ENCODE results near the gene G6PD.
"Not testable (repeated sequence)": the region's sequence is repeated elsewhere in the genome, so short reads cannot be mapped to it uniquely, and the experiment has no call there.

Gene G6PD

DNA sequence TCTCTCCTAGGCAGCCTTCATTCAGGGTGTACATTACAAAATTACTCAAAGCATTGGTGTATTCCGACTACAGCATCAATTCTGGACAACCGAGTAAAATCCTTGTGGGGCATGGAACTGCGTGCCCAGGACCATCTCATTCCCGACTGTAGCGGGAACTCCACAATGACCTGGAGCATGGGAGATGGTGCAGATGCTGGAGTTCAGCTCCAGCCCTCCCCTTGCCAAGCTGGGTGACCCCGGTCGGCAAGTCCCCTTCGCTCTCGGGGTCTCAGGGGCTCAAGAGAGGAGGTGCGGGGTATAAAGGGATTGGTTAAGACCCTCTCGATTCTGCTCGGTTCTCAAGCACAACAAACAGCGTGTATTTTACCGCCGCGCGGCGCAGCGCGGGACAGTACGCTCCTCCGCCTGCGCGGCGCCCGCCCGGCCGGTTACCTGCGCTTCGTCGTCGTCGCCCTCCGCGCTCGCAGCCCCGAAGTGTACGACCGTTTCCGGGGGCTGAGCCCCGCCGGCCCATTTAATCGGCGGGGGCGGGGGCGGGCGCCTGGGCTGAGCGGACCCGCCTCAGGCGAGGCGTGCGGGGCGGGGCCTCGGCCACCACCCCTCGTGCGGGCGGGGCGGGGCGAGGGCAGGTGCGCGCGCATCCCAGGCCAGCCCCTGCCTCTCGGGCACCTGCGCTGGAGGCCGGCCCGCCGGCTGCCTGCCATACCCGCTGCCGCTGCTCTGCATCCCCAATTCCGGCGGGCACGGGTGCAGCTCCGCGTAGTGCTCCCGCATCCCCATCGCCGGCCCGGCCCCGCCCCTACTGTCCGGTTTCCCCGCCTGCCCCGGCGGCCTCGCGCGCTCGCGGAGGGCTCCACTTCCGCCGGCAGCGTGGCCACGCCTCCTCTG lies at the start of gene G6PD:
Gene G6PD, minus strand, starts transcription at position 493 of the 891 bp plus-strand sequence. CDS start 691 bp downstream, outside the sequence.
- DNase-seq (ENCODE audit: low read depth), result peak; percentile 36
- TF ChIP-seq, protein P1, sequence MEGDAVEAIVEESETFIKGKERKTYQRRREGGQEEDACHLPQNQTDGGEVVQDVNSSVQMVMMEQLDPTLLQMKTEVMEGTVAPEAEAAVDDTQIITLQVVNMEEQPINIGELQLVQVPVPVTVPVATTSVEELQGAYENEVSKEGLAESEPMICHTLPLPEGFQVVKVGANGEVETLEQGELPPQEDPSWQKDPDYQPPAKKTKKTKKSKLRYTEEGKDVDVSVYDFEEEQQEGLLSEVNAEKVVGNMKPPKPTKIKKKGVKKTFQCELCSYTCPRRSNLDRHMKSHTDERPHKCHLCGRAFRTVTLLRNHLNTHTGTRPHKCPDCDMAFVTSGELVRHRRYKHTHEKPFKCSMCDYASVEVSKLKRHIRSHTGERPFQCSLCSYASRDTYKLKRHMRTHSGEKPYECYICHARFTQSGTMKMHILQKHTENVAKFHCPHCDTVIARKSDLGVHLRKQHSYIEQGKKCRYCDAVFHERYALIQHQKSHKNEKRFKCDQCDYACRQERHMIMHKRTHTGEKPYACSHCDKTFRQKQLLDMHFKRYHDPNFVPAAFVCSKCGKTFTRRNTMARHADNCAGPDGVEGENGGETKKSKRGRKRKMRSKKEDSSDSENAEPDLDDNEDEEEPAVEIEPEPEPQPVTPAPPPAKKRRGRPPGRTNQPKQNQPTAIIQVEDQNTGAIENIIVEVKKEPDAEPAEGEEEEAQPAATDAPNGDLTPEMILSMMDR (conservative IDR thresholded peaks at IDR 0.05; ENCODE audit: control insufficient read depth, insufficient read depth, low read depth, low read length), result no peak
- H3K4me3 ChIP-seq (ENCODE audit: control insufficient read depth, low read depth, low read length), result peak within 1 kb of the TSS; percentile 79

DNA sequence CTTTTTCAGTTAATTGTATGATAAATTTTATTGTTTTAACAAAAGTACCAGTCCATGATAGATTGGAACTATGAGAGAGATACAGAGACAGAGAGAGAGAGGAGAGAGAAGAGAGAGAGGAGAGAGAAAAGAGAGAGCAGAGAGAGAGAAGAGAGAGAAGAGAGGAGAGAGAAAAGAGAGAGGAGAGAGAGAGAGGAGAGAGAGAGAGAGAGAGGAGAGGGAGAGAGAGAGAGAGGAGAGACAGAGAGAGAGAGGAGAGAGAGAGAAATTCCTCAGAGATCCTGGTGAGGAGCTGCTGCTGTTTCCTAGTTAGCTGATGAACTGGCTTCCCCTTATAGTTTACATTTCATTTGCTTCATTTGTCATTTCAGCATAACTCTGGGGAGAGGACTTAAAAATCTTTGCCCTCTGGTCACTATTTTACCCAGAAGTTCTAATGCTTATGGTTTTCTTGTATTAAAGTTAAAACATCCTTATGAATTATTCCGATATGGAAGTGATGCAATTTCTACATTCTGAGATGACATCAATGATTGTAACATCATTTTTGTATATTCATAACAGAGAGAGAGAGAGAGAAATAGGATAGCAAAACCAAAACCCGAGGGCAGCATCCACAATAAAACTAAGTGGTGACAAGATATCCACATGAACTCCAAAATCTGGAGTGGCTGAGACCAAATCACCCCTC lies 49.1 kb upstream of the G6PD start:
- H3K4me3 ChIP-seq (ENCODE audit: control insufficient read depth, low read depth, low read length), result no peak overlapping the region
- TF ChIP-seq, protein P1 (conservative IDR thresholded peaks at IDR 0.05; ENCODE audit: control insufficient read depth, insufficient read depth, low read depth, low read length), result no peak
- DNase-seq (ENCODE audit: low read depth), result no peak

DNA sequence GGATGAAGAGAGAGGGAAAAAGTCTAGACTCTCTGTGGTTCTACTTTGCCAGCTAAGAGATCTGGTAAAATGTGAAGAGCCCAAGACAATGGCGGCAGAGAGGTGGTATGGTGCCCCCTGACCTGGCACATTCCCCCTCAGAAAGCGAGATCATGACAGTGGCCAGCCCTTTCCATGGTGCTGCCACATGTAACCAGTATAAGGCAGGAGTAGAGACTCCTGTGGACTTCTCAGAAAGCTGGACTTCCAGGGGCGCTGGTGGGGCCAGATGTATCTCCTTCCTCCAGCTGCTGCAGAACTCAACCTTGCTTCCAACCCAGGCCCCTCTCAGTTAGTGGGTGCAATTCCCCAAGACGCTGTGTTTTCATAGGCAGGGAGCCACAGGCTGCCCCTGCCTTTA lies 47.8 kb upstream of the G6PD start:
- H3K4me3 ChIP-seq (ENCODE audit: control insufficient read depth, low read depth, low read length), result no peak overlapping the region
- TF ChIP-seq, protein P1 (conservative IDR thresholded peaks at IDR 0.05; ENCODE audit: control insufficient read depth, insufficient read depth, low read depth, low read length), result no peak
- no peak for DNase-seq (ENCODE audit: low read depth)

DNA sequence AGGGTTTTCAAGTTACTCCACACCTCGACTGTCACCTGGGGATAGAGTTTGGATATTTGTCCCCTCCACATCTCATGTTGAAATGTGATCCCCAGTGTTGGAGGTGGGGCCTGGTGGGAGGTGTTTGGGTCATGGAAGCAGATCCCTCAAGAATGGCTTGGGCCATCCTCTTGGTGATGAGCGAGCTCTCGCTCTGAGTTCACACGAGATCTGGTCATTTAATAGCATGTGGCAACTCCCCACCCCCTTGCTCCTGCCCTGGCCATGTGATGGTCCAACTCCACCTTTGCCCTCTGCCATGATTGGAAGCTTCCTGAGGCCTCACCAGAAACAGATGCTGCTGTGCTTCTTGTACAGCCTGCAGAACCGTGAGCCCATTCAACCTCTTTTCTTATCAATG lies 46.6 kb upstream of the G6PD start:
- DNase-seq (ENCODE audit: low read depth), result no peak
- H3K4me3 ChIP-seq (ENCODE audit: control insufficient read depth, low read depth, low read length), result no peak overlapping the region
- TF ChIP-seq, protein P1 (conservative IDR thresholded peaks at IDR 0.05; ENCODE audit: control insufficient read depth, insufficient read depth, low read depth, low read length), result no peak

DNA sequence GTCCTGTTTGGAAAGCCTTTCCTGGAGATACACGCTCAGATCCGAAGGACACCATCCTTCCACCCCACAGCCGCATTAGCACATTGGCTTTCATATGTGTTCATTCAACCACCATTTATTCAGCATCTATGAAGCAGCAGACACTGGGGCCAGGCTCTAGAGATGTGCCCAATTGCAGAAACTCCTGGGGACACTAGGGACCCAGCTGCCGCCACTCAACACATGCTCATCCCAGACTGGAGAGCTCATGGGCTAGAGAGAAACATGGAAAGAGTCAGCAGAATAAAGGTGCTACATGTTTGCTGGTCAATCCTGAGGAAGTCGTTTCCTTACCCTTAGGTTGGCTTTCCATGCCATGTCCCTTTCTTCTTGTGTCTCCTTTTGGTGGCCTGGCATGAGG lies 45.9 kb upstream of the G6PD start:
- TF ChIP-seq, protein P1 (conservative IDR thresholded peaks at IDR 0.05; ENCODE audit: control insufficient read depth, insufficient read depth, low read depth, low read length), result no peak
- no peak overlapping the region for H3K4me3 ChIP-seq (ENCODE audit: control insufficient read depth, low read depth, low read length)

DNA sequence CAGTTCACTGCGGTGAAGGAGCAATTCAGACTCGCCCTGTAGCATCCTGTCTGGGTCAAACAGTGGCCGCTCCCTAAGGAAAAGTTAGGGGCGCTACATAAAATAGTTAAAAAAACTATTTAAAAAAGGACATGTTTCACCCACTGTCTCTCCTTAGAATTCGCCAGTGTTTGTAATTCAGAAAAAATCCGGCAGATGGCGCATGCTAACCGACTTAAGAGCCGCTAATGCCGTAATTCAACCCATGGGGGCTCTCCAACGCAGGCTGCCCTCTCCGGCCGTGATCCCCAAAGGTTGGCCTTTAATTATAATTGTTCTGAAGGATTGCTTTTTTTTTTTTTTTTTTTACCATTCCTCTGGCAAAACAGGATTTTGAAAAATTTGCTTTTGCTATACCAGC lies 43.8 kb upstream of the G6PD start:
- not testable (repeated sequence) for H3K4me3 ChIP-seq (ENCODE audit: control insufficient read depth, low read depth, low read length); DNase-seq (ENCODE audit: low read depth)

More for the DNA sequence above, 45.9 kb upstream of the G6PD start:
- no peak for DNase-seq (ENCODE audit: low read depth)

DNA sequence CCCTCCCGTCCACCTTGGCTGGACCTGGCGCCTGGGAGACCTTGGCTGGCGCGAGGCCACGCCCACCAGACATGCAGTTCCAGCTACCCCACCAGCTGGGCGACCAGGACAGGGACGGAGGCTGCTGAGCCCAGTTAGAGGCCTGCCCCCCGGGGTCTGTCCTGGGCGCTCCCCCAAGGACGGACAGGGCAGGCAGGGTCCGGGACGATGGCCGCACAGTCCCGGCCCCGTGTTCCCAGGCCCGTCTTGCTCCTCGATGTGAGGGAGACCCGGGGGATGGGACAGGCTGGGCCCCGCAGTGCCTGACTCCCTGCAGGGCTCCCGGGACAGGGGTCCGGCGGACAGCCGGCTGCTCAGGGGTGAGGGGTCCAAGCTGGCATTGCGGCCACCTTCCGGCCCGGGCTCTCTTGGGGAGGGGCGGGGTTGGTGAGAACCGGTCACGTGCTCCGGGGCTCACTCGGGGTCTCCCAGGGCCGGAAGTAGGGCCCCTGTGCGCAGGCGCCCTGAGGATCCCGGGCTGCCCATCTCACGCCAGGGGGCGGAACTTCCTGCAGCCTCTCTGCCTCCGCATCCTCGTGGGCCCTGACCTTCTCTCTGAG lies 38.0 kb upstream of the G6PD start, which contains the start of gene CTAG1A:
Gene CTAG1A, plus strand, starts transcription at position 549 of the 599 bp plus-strand sequence. CDS start 74 bp downstream, outside the sequence.
- not testable (repeated sequence) for H3K4me3 ChIP-seq (ENCODE audit: control insufficient read depth, low read depth, low read length); DNase-seq (ENCODE audit: low read depth)

DNA sequence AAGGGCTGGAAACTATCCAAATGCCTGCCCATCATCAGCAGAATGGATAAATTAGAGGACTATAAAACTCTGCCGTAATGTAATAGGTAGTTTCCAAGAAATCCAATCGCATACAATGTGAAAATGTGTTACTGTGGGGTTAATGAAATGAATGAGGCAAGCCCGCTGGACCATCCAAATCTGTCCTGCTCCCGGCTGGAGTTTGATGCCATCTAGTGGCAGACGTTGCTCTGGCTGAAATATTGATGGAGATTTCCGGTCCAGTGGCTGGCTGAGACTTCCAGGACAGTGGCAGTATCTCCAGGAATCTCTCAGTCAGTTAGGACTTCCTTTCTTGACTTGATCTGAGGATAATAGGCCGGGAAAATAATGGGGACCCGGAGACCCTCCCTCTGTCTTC lies 36.3 kb upstream of the G6PD start:
- H3K4me3 ChIP-seq (ENCODE audit: control insufficient read depth, low read depth, low read length), result not testable (repeated sequence)

DNA sequence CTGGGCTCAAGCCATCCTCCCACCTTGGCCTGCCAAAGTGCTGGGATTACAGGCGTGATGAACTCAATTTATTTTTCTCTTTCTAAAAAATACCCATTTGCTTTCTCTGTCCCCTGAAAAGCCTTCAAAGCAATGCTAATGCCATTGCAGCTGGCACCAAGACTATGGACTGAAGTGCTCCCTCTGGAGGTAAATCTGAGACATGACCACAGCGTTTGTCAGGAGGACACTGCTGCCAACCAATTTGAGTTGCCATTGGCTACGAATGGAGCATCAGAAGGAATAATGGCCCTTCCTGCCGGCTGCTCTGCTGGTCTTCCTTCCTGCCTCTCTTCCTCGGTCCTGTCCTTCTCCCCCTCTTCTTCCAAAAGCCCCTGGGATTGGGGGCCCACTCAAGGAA lies 28.4 kb upstream of the G6PD start:
- DNase-seq (ENCODE audit: low read depth); H3K4me3 ChIP-seq (ENCODE audit: control insufficient read depth, low read depth, low read length): not testable (repeated sequence)

More for the DNA sequence above, 36.3 kb upstream of the G6PD start:
- not testable (repeated sequence) for DNase-seq (ENCODE audit: low read depth)

DNA sequence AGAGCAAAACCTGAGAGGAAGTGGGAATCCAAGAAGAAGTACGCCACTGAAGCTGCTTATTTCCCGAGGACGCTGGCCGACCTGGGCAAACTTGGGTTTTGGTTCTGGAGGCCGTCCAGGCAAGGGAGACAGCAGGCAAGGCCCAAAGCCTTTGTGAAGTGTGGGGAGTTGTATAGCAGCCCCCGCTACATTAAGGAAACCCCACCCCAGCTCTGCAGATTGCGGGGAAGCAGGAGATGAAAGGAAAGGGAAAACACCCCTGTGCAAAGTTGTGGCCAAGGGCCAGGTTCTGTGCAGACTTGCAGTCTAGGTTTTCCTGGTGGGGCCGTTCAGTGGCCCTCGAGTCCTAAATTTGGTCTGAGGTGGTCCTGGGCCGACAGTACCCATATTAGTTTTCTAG lies 26.4 kb upstream of the G6PD start:
- DNase-seq (ENCODE audit: low read depth); H3K4me3 ChIP-seq (ENCODE audit: control insufficient read depth, low read depth, low read length): not testable (repeated sequence)

DNA sequence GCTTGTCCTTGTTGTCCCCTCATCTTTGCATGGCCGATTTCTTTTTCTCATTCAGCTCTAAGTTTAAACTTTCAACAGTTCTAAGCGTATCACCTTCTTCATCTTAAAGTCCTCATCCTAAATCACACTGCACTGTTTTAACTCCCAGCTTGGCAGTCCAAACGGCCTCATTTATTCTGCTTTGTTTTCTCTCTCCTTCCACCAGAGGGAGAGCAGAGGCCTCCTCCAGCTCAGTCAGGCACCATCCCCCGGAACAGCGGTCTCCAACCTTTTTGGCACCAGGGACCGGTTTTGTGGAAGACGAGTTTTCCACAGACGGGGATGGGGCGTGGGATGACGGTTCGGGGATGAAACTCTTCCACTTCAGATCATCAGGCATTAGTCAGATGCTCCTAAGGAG lies 23.7 kb upstream of the G6PD start:
- not testable (repeated sequence) for DNase-seq (ENCODE audit: low read depth); H3K4me3 ChIP-seq (ENCODE audit: control insufficient read depth, low read depth, low read length)
